Right atrium auricular region (tissue), 2 donors: ENCODE results near the gene PTPRN2. TPM values are rescaled to one million over a fixed set of nuclear protein-coding genes. Genes with fewer than 3 reads are reported as not detected.

Experiments used
- DNase-seq: peaks from one replicate; pipeline ENCODE4 v3.0.0-alpha.2; 2019; ENCODE audit warnings: low spot score
- H3K27ac ChIP-seq, 2 donors: fragments of 200-600 bp; sonication (generic); 1 replicate in 1 of 2; 2 replicates in 1 of 2; pipeline ENCODE4 v1.5.1; 2016 to 2019
- H3K27me3 ChIP-seq, 2 donors: fragments of 200-600 bp; sonication (generic); one replicate each; pipeline versions ENCODE4 v1.5.1 to v1.6.0; 2017 to 2019
- H3K36me3 ChIP-seq: fragments of 200-600 bp; sonication (generic); one replicate; pipeline ENCODE4 v1.5.1; 2016
- H3K4me1 ChIP-seq, 2 donors: fragments of 200-600 bp; sonication (generic); one replicate each; pipeline versions ENCODE4 v1.5.1 to v1.6.0; 2017 to 2019
- H3K4me3 ChIP-seq, 2 donors: fragments of 200-600 bp; sonication (generic); 1 replicate in 1 of 2; 2 replicates in 1 of 2; pipeline ENCODE4 v1.5.1; 2017 to 2019; ENCODE audit warnings: mild to moderate bottlenecking in 1 of 2, moderate library complexity in 1 of 2
- H3K9me3 ChIP-seq, 2 donors: fragments of 200-600 bp; sonication (generic); one replicate each; pipeline ENCODE4 v1.5.1; 2019
- total RNA-seq, 2 donors: library from RNA; depleted of rRNA; stranded (reverse); fragments of >200 nt; gene quantifications; one replicate each; pipeline ENCODE4 v1.1.0, GENCODE V29; 2016
- TF ChIP-seq, protein P1 (sequence below), 2 donors: fragments of 200-600 bp; sonication (generic); IDR thresholded peaks; one replicate each; pipeline ENCODE4 v1.5.1; 2019; ENCODE audit warnings: antibody characterized with exemption in 2 of 2

Gene PTPRN2
- total RNA-seq, 2 donors from 2014 or later = 2.6 to 2.7 TPM

DNA sequence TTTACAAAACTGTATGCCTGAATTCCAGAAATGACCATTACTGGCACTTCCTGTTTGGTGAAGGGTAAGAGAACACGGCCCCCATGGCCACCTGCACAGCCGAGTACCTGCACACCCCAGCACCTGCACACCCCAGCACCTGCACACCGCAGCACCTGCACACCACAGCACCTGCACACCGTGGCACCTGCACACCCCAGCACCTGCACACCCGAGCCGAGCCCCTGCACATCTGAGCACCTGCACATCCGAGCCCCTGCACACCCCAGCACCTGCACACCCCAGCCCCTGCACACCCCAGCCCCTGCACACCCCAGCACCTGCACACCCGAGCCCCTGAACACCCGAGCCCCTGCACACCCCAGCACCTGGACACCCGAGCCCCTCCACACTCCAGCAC lies 1007.3 kb downstream of the PTPRN2 start:
- no peak overlapping the region for H3K27ac ChIP-seq
- no peaks in the 10 kb centered on the region for H3K4me1 ChIP-seq
- no peaks in the 10 kb centered on the region for H3K36me3 ChIP-seq
- H3K9me3 ChIP-seq = no peaks in the 10 kb centered on the region
- TF ChIP-seq, protein P1, sequence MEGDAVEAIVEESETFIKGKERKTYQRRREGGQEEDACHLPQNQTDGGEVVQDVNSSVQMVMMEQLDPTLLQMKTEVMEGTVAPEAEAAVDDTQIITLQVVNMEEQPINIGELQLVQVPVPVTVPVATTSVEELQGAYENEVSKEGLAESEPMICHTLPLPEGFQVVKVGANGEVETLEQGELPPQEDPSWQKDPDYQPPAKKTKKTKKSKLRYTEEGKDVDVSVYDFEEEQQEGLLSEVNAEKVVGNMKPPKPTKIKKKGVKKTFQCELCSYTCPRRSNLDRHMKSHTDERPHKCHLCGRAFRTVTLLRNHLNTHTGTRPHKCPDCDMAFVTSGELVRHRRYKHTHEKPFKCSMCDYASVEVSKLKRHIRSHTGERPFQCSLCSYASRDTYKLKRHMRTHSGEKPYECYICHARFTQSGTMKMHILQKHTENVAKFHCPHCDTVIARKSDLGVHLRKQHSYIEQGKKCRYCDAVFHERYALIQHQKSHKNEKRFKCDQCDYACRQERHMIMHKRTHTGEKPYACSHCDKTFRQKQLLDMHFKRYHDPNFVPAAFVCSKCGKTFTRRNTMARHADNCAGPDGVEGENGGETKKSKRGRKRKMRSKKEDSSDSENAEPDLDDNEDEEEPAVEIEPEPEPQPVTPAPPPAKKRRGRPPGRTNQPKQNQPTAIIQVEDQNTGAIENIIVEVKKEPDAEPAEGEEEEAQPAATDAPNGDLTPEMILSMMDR (IDR thresholded peaks at IDR 0.05) = no peak
- no peak overlapping the region for H3K4me3 ChIP-seq
- DNase-seq = no peak
- no peaks in the 10 kb centered on the region for H3K27me3 ChIP-seq

DNA sequence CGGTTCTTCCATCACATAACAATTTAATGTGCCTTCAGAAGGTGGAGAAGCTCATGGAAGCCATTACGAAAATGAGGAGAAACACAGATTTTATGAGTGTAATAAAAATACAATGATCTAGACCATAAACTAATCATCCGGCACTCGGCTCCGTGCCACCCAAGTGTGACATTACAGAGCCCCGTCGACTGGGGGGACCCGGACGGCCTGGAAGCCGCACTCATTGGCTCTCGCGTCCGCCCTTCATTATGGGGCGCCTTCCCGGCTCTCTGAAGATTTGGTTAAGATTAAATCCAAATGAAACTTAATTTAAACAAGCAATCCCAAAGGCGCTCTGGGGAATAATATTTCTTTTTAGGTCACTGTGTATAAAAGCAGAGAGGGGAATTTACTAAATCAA lies 1008.2 kb downstream of the PTPRN2 start:
- no peak for DNase-seq
- Histone ChIP-seq H3K36me3 (no peaks in the 10 kb centered on the region), H3K27ac (no peak overlapping the region), H3K27me3 (no peaks in the 10 kb centered on the region), H3K4me3 (no peak overlapping the region), H3K9me3 (no peaks in the 10 kb centered on the region), H3K4me1 (no peaks in the 10 kb centered on the region)
- TF ChIP-seq, protein P1 (IDR thresholded peaks at IDR 0.05) = no peak

DNA sequence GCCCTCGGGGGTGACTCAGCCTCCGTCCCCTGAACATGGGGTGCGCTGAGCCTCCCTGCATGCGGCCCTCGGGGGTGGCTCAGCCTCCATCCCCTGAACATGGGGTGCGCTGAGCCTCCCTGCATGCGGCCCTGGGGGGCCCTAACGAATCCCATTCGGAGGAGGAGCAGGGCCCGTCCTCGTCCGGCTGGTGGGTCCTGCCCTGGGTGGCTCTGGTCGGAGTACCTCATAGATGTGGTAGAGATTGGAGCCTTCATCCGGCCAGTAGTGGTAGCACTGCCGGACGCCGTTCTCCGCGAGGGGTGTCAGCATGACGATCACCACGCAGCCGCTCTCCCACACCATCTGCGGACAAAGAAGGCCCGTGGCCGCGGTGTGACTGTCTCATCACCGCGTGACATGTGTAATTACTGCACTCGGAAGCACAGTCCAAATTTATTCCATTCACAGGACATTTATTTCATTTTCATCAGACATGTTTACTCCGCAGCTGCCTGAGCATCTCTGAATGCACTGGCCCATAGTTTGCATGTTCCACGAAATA lies 1009.8 kb downstream of the PTPRN2 start:
- Histone ChIP-seq H3K9me3 (no peaks in the 10 kb centered on the region), H3K36me3 (no peaks in the 10 kb centered on the region), H3K4me3 (no peak overlapping the region), H3K4me1 (no peaks in the 10 kb centered on the region), H3K27ac (no peak overlapping the region), H3K27me3 (no peaks in the 10 kb centered on the region)
- no peak for DNase-seq
- TF ChIP-seq, protein P1 (IDR thresholded peaks at IDR 0.05) = no peak

DNA sequence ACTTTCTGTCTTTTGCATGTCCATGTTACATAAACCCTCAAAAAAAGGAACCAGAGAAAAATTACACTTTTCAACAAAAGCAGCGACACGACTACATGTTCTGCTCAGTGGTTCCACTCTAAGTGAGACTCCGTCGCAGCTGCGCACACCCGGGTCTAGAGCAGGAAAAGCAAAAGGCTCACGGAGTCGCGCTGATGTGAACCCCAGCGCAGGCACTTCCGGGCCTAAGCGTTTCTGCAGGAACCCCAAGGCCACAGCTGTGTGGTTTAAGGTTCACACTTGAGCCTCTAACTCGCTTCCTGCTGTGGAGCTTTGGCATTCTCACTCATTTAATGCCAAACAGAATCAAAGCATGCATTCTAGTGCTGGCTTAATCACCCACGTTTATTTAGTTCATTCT lies 1010.6 kb downstream of the PTPRN2 start:
- Histone ChIP-seq H3K27me3 (no peaks in the 10 kb centered on the region), H3K4me3 (no peak overlapping the region), H3K9me3 (no peaks in the 10 kb centered on the region), H3K27ac (no peak overlapping the region), H3K4me1 (no peaks in the 10 kb centered on the region), H3K36me3 (no peaks in the 10 kb centered on the region)
- DNase-seq = no peak
- TF ChIP-seq, protein P1 (IDR thresholded peaks at IDR 0.05) = no peak

DNA sequence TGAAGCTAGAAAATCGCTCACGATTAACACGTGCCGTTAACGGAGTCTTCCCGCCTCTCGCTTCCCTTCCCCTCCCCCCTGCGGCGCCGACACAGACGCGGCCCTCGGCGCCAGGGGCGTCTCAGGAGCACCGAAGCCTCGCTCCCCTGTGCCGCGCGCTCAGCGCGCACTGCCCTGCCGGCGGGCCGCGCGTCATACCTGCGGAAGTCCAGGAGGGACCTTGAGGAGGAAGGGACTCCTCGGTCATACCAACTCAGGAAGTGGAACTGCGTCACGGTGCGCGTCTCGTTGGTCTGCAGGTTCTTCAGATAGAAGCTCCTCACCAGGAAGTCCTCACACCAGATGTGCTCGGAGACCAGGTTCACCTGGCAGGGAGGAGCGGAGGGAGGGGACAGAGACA lies 1011.2 kb downstream of the PTPRN2 start:
- Histone ChIP-seq H3K27me3 (no peaks in the 10 kb centered on the region), H3K36me3 (no peaks in the 10 kb centered on the region), H3K4me1 (no peaks in the 10 kb centered on the region), H3K4me3 (peak overlapping the region in 1 of 2 donors; percentile 10), H3K27ac (no peak overlapping the region), H3K9me3 (no peaks in the 10 kb centered on the region)
- no peak for DNase-seq
- TF ChIP-seq, protein P1 (IDR thresholded peaks at IDR 0.05) = no peak

DNA sequence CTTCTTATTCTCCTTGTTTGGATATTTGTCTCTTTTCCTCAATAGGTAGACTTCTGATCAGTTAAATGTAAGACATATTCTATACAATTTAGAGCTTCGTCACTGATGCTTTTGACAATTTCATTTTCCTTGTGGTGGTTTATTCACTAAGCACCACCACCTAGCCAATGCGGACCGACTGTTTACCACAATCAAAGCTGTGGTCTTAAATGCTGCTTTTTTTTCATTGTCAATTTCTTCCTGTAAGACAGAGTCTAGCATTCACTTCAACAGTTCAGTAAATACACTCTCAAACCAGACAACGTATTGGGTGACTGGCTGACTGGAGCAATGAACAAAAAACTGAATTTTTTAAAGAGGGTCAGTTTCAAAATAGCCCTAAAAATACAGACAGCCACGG lies 1011.8 kb downstream of the PTPRN2 start:
- Histone ChIP-seq H3K36me3 (no peaks in the 10 kb centered on the region), H3K27me3 (no peaks in the 10 kb centered on the region), H3K9me3 (no peaks in the 10 kb centered on the region), H3K4me1 (no peaks in the 10 kb centered on the region), H3K4me3 (no peak overlapping the region), H3K27ac (no peak overlapping the region)
- TF ChIP-seq, protein P1 (IDR thresholded peaks at IDR 0.05) = no peak
- no peak for DNase-seq
